HEK293 (cell line): ENCODE measurements around the gene KIR3DL1.

Experiments
- CTCF ChIA-PET: fragments of 350-600 bp; formaldehyde crosslinking; extraction: SDS; loops from one replicate; lab custom pipeline; 2021; ENCODE audit warnings: antibody characterized with exemption; lab: Yijun Ruan, JAX
- POLR2A ChIA-PET: fragments of 300-600 bp; formaldehyde crosslinking; extraction: SDS; loops from one replicate; lab custom pipeline; 2020; ENCODE audit warnings: antibody characterized with exemption, inconsistent platforms; lab: Yijun Ruan, JAX
- H3K27ac ChIP-seq: fragments of 200-500 bp; sonication (Bioruptor generic); 2 replicates; pipeline ENCODE4 v1.5.1; 2014; ENCODE audit warnings: low read depth, low read length, control low read depth, inconsistent platforms; ENCODE audit errors: extremely low read depth
- H3K36me3 ChIP-seq, 2 experiments: fragments of 200-500 bp in 1 of 2; sonication (Bioruptor generic) in 1 of 2; 1 replicate in 1 of 2; 2 replicates in 1 of 2; pipeline ENCODE4 v1.5.1; 2014 to 2017; ENCODE audit warnings: inconsistent platforms in 2 of 2, low read length in 2 of 2; ENCODE audit not compliant: control insufficient read depth in 2 of 2, insufficient read depth in 1 of 2
- H3K4me1 ChIP-seq: fragments of 200-500 bp; sonication (Bioruptor generic); 2 replicates; pipeline ENCODE4 v1.5.1; 2014; ENCODE audit warnings: mild to moderate bottlenecking, low read length, inconsistent platforms; ENCODE audit not compliant: control insufficient read depth, insufficient read depth
- H3K4me3 ChIP-seq: 2 replicates; pipeline ENCODE4 v1.5.1; 2011; ENCODE audit warnings: low read depth, mild to moderate bottlenecking, control low read depth, low read length, moderate library complexity
- H3K9me3 ChIP-seq: fragments of 200-500 bp; sonication (Bioruptor generic); 2 replicates; pipeline ENCODE4 v1.5.1; 2014; ENCODE audit warnings: low read depth, low read length, inconsistent platforms; ENCODE audit not compliant: control insufficient read depth, insufficient read depth
- EGR2 ChIP-seq: fragments of 450-650 bp; formaldehyde crosslinking; IDR thresholded peaks from 2 replicates; pipeline ENCODE4 v1.5.1; 2016; ENCODE audit warnings: low read depth, missing biosample characterization, missing genetic modification characterization
- GLI2 ChIP-seq: fragments of 450-650 bp; formaldehyde crosslinking; IDR thresholded peaks from 2 replicates; pipeline ENCODE4; 2017; ENCODE audit warnings: missing biosample characterization, missing genetic modification characterization, low read depth, borderline replicate concordance
- SALL2 ChIP-seq: fragments of 450-650 bp; formaldehyde crosslinking; IDR thresholded peaks from 2 replicates; pipeline ENCODE4 v1.5.0; 2017; ENCODE audit warnings: missing biosample characterization, mild to moderate bottlenecking, missing genetic modification characterization, borderline replicate concordance
- ZBTB21 ChIP-seq: fragments of 450-650 bp; formaldehyde crosslinking; IDR thresholded peaks from 2 replicates; pipeline ENCODE4 v1.5.1; 2017; ENCODE audit warnings: missing biosample characterization, missing genetic modification characterization
- ZFHX2 ChIP-seq: fragments of 450-650 bp; formaldehyde crosslinking; conservative IDR thresholded peaks from 2 replicates; pipeline ENCODE4 v1.5.1; 2016; ENCODE audit warnings: missing biosample characterization, missing genetic modification characterization
- ZNF133 ChIP-seq: fragments of 450-650 bp; formaldehyde crosslinking; IDR thresholded peaks from 2 replicates; pipeline ENCODE4 v1.5.1; 2016; ENCODE audit warnings: missing biosample characterization, missing genetic modification characterization
- ZNF223 ChIP-seq: fragments of 450-650 bp; formaldehyde crosslinking; IDR thresholded peaks from 2 replicates; pipeline ENCODE4 v1.5.1; 2016; ENCODE audit warnings: missing biosample characterization, missing genetic modification characterization
- ZNF311 ChIP-seq: fragments of 450-650 bp; formaldehyde crosslinking; IDR thresholded peaks from 2 replicates; pipeline ENCODE4 v1.5.1; 2017; ENCODE audit warnings: missing biosample characterization, missing genetic modification characterization, borderline replicate concordance
- ZNF366 ChIP-seq: fragments of 450-650 bp; formaldehyde crosslinking; conservative IDR thresholded peaks from 2 replicates; pipeline ENCODE4 v1.5.1; 2016; ENCODE audit warnings: missing biosample characterization, missing genetic modification characterization
- ZNF394 ChIP-seq: fragments of 450-650 bp; formaldehyde crosslinking; IDR thresholded peaks from 2 replicates; pipeline ENCODE4 v1.5.1; 2016; ENCODE audit warnings: missing biosample characterization, missing genetic modification characterization, mild to moderate bottlenecking, moderate library complexity, borderline replicate concordance
- ZNF544 ChIP-seq: fragments of 450-650 bp; formaldehyde crosslinking; IDR thresholded peaks from 2 replicates; pipeline ENCODE4 v1.5.0; 2017; ENCODE audit warnings: missing biosample characterization, missing genetic modification characterization
- ZNF610 ChIP-seq: fragments of 450-650 bp; formaldehyde crosslinking; IDR thresholded peaks from 2 replicates; pipeline ENCODE4 v1.5.1; 2016; ENCODE audit warnings: missing biosample characterization, missing genetic modification characterization, borderline replicate concordance
- ZNF701 ChIP-seq: fragments of 450-650 bp; formaldehyde crosslinking; IDR thresholded peaks from 2 replicates; pipeline ENCODE4 v1.5.1; 2016; ENCODE audit warnings: missing biosample characterization, missing genetic modification characterization
- ZNF747 ChIP-seq: fragments of 450-650 bp; formaldehyde crosslinking; IDR thresholded peaks from 2 replicates; pipeline ENCODE4 v1.5.1; 2016; ENCODE audit warnings: missing biosample characterization, missing genetic modification characterization
- TF ChIP-seq, protein P1 (sequence below): fragments of 450-650 bp; formaldehyde crosslinking; IDR thresholded peaks from 2 replicates; pipeline ENCODE4 v1.5.1; 2016; ENCODE audit warnings: missing biosample characterization, missing genetic modification characterization, borderline replicate concordance
- TF ChIP-seq, protein P2 (sequence below): fragments of 450-650 bp; formaldehyde crosslinking; IDR thresholded peaks from 2 replicates; pipeline ENCODE4 v1.5.1; 2016; ENCODE audit warnings: missing biosample characterization, missing genetic modification characterization
- TF ChIP-seq, protein P3 (sequence below): fragments of 450-650 bp; IDR thresholded peaks from 2 replicates; pipeline ENCODE4 v1.5.1; 2018; ENCODE audit warnings: missing biosample characterization, mild to moderate bottlenecking, missing genetic modification characterization

The KIR3DL1 gene

DNA sequence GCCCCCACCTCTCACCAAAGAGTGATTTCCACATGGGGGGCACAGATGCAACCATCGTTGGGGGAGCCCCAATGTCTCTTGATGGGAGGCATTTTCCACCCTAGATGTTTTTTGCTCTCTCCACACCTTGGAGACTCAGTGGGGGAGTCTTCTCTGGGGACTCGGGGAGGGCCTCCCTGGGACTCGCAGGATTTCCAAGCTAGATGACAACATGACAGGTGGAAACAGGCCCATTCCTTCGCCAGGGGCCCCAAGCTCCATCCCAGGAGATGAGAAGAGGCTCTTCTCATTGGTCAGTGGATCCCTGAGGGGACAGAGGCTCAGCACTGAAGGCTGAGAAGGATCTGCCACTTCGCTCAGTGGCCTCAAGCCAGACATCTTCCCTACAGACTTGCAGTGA lies 25.6 kb upstream of the KIR3DL1 start (continued):
- TF ChIP-seq ZFHX2 (tag by site-specific recombination), result no peak

GRCh38 chr19:54791476-54791875 lies 24.8 kb upstream of the KIR3DL1 start:
- ChIA-PET POLR2A (no interaction called here), CTCF (no interaction called here)
- Histone ChIP-seq H3K9me3 (no peaks in the 10 kb centered on the region), H3K4me3 (no peak overlapping the region), H3K27ac (no peak overlapping the region), H3K36me3 (no peaks in the 10 kb centered on the region), H3K4me1 (no peaks in the 10 kb centered on the region)
- TF ChIP-seq ZNF747 (tag by site-specific recombination), result no peak

DNA sequence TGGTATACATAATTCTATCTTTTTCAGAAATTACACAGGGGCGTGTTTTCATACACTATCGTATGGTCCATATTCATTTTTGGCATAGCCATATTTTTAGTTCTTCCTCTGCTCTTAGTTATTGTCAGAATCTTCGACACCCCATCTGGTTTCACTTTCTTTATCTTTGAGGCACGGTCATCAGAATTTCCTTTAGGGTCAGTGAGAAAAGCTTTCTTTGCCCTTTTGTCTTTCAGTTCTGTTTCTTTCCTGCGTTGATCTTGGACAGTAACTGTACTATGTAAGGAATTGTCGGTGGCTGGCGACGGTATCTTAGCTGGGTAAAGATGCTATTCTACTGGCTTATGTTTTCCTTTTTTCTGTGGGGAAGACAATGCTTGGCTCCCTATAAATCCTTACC lies 23.5 kb upstream of the KIR3DL1 start:
- TF ChIP-seq ZNF544 (no peak), ZNF394 (tag by site-specific recombination) (no peak), ZNF366 (tag by site-specific recombination) (no peak), ZNF223 (tag by site-specific recombination) (no peak), ZNF133 (tag by site-specific recombination) (no peak), GLI2 (tag by site-specific recombination) (no peak), EGR2 (no peak), ZNF701 (tag by site-specific recombination) (no peak), ZNF610 (tag by site-specific recombination) (no peak), SALL2 (tag by site-specific recombination) (no peak), ZNF311 (tag by site-specific recombination) (no peak), ZBTB21 (no peak)
- TF ChIP-seq, protein P1, sequence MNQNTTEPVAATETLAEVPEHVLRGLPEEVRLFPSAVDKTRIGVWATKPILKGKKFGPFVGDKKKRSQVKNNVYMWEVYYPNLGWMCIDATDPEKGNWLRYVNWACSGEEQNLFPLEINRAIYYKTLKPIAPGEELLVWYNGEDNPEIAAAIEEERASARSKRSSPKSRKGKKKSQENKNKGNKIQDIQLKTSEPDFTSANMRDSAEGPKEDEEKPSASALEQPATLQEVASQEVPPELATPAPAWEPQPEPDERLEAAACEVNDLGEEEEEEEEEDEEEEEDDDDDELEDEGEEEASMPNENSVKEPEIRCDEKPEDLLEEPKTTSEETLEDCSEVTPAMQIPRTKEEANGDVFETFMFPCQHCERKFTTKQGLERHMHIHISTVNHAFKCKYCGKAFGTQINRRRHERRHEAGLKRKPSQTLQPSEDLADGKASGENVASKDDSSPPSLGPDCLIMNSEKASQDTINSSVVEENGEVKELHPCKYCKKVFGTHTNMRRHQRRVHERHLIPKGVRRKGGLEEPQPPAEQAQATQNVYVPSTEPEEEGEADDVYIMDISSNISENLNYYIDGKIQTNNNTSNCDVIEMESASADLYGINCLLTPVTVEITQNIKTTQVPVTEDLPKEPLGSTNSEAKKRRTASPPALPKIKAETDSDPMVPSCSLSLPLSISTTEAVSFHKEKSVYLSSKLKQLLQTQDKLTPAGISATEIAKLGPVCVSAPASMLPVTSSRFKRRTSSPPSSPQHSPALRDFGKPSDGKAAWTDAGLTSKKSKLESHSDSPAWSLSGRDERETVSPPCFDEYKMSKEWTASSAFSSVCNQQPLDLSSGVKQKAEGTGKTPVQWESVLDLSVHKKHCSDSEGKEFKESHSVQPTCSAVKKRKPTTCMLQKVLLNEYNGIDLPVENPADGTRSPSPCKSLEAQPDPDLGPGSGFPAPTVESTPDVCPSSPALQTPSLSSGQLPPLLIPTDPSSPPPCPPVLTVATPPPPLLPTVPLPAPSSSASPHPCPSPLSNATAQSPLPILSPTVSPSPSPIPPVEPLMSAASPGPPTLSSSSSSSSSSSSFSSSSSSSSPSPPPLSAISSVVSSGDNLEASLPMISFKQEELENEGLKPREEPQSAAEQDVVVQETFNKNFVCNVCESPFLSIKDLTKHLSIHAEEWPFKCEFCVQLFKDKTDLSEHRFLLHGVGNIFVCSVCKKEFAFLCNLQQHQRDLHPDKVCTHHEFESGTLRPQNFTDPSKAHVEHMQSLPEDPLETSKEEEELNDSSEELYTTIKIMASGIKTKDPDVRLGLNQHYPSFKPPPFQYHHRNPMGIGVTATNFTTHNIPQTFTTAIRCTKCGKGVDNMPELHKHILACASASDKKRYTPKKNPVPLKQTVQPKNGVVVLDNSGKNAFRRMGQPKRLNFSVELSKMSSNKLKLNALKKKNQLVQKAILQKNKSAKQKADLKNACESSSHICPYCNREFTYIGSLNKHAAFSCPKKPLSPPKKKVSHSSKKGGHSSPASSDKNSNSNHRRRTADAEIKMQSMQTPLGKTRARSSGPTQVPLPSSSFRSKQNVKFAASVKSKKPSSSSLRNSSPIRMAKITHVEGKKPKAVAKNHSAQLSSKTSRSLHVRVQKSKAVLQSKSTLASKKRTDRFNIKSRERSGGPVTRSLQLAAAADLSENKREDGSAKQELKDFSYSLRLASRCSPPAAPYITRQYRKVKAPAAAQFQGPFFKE (tag by site-specific recombination), result no peak
- TF ChIP-seq, protein P2, sequence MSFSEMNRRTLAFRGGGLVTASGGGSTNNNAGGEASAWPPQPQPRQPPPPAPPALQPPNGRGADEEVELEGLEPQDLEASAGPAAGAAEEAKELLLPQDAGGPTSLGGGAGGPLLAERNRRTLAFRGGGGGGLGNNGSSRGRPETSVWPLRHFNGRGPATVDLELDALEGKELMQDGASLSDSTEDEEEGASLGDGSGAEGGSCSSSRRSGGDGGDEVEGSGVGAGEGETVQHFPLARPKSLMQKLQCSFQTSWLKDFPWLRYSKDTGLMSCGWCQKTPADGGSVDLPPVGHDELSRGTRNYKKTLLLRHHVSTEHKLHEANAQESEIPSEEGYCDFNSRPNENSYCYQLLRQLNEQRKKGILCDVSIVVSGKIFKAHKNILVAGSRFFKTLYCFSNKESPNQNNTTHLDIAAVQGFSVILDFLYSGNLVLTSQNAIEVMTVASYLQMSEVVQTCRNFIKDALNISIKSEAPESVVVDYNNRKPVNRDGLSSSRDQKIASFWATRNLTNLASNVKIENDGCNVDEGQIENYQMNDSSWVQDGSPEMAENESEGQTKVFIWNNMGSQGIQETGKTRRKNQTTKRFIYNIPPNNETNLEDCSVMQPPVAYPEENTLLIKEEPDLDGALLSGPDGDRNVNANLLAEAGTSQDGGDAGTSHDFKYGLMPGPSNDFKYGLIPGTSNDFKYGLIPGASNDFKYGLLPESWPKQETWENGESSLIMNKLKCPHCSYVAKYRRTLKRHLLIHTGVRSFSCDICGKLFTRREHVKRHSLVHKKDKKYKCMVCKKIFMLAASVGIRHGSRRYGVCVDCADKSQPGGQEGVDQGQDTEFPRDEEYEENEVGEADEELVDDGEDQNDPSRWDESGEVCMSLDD (tag by site-specific recombination), result no peak
- TF ChIP-seq, protein P3, sequence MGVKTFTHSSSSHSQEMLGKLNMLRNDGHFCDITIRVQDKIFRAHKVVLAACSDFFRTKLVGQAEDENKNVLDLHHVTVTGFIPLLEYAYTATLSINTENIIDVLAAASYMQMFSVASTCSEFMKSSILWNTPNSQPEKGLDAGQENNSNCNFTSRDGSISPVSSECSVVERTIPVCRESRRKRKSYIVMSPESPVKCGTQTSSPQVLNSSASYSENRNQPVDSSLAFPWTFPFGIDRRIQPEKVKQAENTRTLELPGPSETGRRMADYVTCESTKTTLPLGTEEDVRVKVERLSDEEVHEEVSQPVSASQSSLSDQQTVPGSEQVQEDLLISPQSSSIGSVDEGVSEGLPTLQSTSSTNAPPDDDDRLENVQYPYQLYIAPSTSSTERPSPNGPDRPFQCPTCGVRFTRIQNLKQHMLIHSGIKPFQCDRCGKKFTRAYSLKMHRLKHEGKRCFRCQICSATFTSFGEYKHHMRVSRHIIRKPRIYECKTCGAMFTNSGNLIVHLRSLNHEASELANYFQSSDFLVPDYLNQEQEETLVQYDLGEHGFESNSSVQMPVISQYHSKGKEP (tag by site-specific recombination), result no peak
- no peaks in the 10 kb centered on the region for H3K4me1 ChIP-seq
- no peaks in the 10 kb centered on the region for H3K9me3 ChIP-seq
- POLR2A ChIA-PET, result no interaction called here
- no peak overlapping the region for H3K27ac ChIP-seq
- H3K4me3 ChIP-seq, result no peak overlapping the region
- CTCF ChIA-PET, result no interaction called here
- no peaks in the 10 kb centered on the region for H3K36me3 ChIP-seq
